ENCODE measurements around the gene NFATC2IP. TPM values are rescaled to one million over a fixed set of nuclear protein-coding genes. Genes with fewer than 3 reads are reported as not detected.

Gene NFATC2IP
- total and polyA plus RNA-seq, 2 of the 4 experiments (the other 2 are of a cell fraction): 10.0 to 29.1 TPM

DNA sequence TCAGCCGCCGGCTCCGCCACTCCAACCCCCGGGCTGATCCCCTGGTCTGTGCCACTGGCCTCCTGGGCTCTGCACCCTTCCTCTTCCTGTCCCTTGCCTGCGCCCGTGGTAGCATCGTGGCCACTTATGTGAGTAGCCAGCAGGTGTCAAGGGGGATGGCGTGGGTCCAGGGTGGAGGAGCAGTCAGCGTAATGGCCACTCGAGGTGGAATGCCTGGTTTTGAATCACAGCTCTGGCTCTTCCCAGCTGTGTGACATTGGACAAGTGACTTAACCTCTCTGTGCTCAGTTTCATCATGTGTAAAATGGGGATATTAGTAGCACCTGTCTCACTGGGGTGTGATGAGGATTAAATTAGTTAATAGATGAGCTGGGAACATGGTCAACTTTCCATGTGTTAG, 31.7 kb downstream of the NFATC2IP start:
- TF ChIP-seq, protein P1, sequence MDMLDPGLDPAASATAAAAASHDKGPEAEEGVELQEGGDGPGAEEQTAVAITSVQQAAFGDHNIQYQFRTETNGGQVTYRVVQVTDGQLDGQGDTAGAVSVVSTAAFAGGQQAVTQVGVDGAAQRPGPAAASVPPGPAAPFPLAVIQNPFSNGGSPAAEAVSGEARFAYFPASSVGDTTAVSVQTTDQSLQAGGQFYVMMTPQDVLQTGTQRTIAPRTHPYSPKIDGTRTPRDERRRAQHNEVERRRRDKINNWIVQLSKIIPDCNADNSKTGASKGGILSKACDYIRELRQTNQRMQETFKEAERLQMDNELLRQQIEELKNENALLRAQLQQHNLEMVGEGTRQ (IDR thresholded peaks at IDR 0.05; ENCODE audit: low read depth, low read length): no peak
- no peak for TF ChIP-seq MXI1 (IDR thresholded peaks at IDR 0.05; ENCODE audit: borderline replicate concordance, low read depth, low read length)
- no peak for TF ChIP-seq MAZ (IDR thresholded peaks at IDR 0.05; ENCODE audit: borderline replicate concordance, low read depth, low read length)
- no peak for TF ChIP-seq FOS (IDR thresholded peaks at IDR 0.05; ENCODE audit: low read depth, low read length)

More for the DNA sequence above, 31.7 kb downstream of the NFATC2IP start:
- POLR2A ChIA-PET (ENCODE audit: unreplicated experiment): no interaction called here
- peaks cover 6 to 26% of the 10 kb centered on the region in 2 experiments; a peak in 3 of 4 replicates for H3K79me1 ChIP-seq (ENCODE audit: low read depth in 1 of 2, low read length in 2 of 2)
- no peak overlapping the region for H3K4me3 ChIP-seq (ENCODE audit: insufficient read depth, low read depth, low read length)
- 0 out of 2 replicates have a peak, but pooled peaks cover 3% of the 10 kb centered on the region for H4K20me1 ChIP-seq (ENCODE audit: insufficient read depth, low read length)
- intact Hi-C loops (cut with micrococcal nuclease): no loop called here
- no CpG with 5 or more reads among the region's 10 CpGs for WGBS, 2 experiments (ENCODE audit: extremely low coverage in 2 of 2, insufficient read length in 1 of 2)
- H2AK5ac ChIP-seq (ENCODE audit: low read depth, low read length): no peak overlapping the region
- H4K8ac ChIP-seq (ENCODE audit: low read depth in 2 of 2, low read length in 2 of 2): no peak overlapping the region
- no peak overlapping the region for H3K14ac ChIP-seq (replicated peaks; ENCODE audit: low read depth, low read length)
- H2BK20ac ChIP-seq (ENCODE audit: low read depth, low read length): no peak overlapping the region
- no peak overlapping the region for H4K91ac ChIP-seq (ENCODE audit: insufficient read depth, low read depth, low read length)
- H2BK120ac ChIP-seq (ENCODE audit: low read depth, low read length): no peak overlapping the region
- no peak overlapping the region for H3K56ac ChIP-seq (ENCODE audit: extremely low read depth, insufficient read depth, low read length)
- H2AFZ ChIP-seq (replicated peaks; ENCODE audit: low read length, poor library complexity): no peak overlapping the region
- no peak overlapping the region for H3K27ac ChIP-seq (ENCODE audit: insufficient read depth, low read length)
- CTCF ChIA-PET: no interaction called here
- in situ Hi-C loops (cut with MboI; ENCODE audit: low sequenced_read_pairs): no loop called here
- H3K4ac ChIP-seq (ENCODE audit: low read depth, low read length): no peak overlapping the region
- DNase-seq (no peak), ATAC-seq (ENCODE audit: low read depth) (no peak)
- H2BK15ac ChIP-seq (ENCODE audit: low read depth, low read length): no peak overlapping the region
- peaks cover 5% of the 10 kb centered on the region for H3K9me3 ChIP-seq (ENCODE audit: control insufficient read depth, insufficient read depth, low read length)
- H2AK9ac ChIP-seq (replicated peaks; ENCODE audit: low read depth, low read length, poor library complexity): no peak overlapping the region
- H4K5ac ChIP-seq (ENCODE audit: low read depth, low read length): no peak overlapping the region
- no peak overlapping the region for H2BK5ac ChIP-seq (ENCODE audit: low read depth, low read length, poor library complexity, severe bottlenecking)
- dilution Hi-C loops (cut with HindIII; ENCODE audit: low sequenced_read_pairs, unreplicated experiment): no loop called here
- no TSS peak for BruUV-seq (replicated peaks)
- H3K9ac ChIP-seq (ENCODE audit: low read depth, low read length): no peak overlapping the region
- H3K27me3 ChIP-seq (ENCODE audit: control insufficient read depth, insufficient read depth, low read length): no peaks in the 10 kb centered on the region
- no peak overlapping the region for H3K18ac ChIP-seq (ENCODE audit: low read depth, low read length)
- no peak overlapping the region for H3K4me2 ChIP-seq (ENCODE audit: low read depth, low read length)
- peaks cover 70% of the 10 kb centered on the region for H3K36me3 ChIP-seq (ENCODE audit: control insufficient read depth, insufficient read depth, low read length)
- H3K4me1 ChIP-seq (ENCODE audit: control insufficient read depth, insufficient read depth, low read length): no peaks in the 10 kb centered on the region
- peaks cover 1% of the 10 kb centered on the region; the same call in 1 of the 2 replicates for H3K9me1 ChIP-seq (ENCODE audit: insufficient read depth, low read length)
- no peak overlapping the region for H3K23ac ChIP-seq (ENCODE audit: low read depth, low read length)
